ENCODE results near the gene QSOX2. TPM values are rescaled to one million over a fixed set of nuclear protein-coding genes. Genes with fewer than 3 reads are reported as not detected.
A peak's percentile ranks its signal among the peaks of the same experiment; 100 is the strongest.

Gene QSOX2
- total and polyA plus RNA-seq, 2 experiments from 2014 or later: 9.2 to 29.2 TPM

- TF ChIP-seq ZNF462 (CRISPR knock-in tag; IDR thresholded peaks at IDR 0.05): no peak
- no peak for TF ChIP-seq ZNF114 (CRISPR knock-in tag; IDR thresholded peaks at IDR 0.05)
- TF ChIP-seq POLR2AphosphoS5 (IDR thresholded peaks at IDR 0.05; ENCODE audit: low read depth): no peak
- TF ChIP-seq ETS1 (IDR thresholded peaks at IDR 0.05): no peak
- TF ChIP-seq ZNF331 (CRISPR knock-in tag; IDR thresholded peaks at IDR 0.05; ENCODE audit: low read depth): no peak
- TF ChIP-seq STAT1 (IDR thresholded peaks at IDR 0.05; ENCODE audit: unreplicated experiment): no peak
- peak; percentile 93 for TF ChIP-seq EZH2phosphoT487 (IDR thresholded peaks at IDR 0.05; ENCODE audit: unreplicated experiment)
- no peak for TF ChIP-seq CREB1 (CRISPR knock-in tag; IDR thresholded peaks at IDR 0.05; ENCODE audit: low read depth)
Measured at GRCh38 chr9:136193127-136193890, 52.3 kb downstream of the QSOX2 start (continued).
